ENCODE results near the gene CCSER2.

Gene CCSER2

GRCh38 chr10:84365335-84365881, 37.0 kb downstream of the CCSER2 start:
- Histone ChIP-seq H2AFZ (ENCODE audit: low read length) (no peak overlapping the region), H4K20me1 (ENCODE audit: insufficient read depth, low read length, poor library complexity, severe bottlenecking) (peaks cover 36% of the 10 kb centered on the region), H3K9me2 (replicated peaks; ENCODE audit: low read depth, low read length) (no peaks in the 10 kb centered on the region), H3K4me1 (ENCODE audit: insufficient read depth, low read length, poor library complexity, severe bottlenecking) (peaks cover 14% of the 10 kb centered on the region), H3K27me3 (ENCODE audit: insufficient read depth, low read length, poor library complexity, severe bottlenecking) (no peaks in the 10 kb centered on the region), H3K4me3 (ENCODE audit: low read length, poor library complexity, severe bottlenecking) (no peak overlapping the region), H3K79me2 (ENCODE audit: insufficient read depth, low read length) (peaks cover 15% of the 10 kb centered on the region; the same call in 1 of the 2 replicates), H3K4me2 (ENCODE audit: low read depth, low read length, poor library complexity, severe bottlenecking) (peak overlapping the region; percentile 0), H3K9me3 (ENCODE audit: insufficient read depth, low read depth, low read length) (no peaks in the 10 kb centered on the region), H3F3A (ENCODE audit: low read depth) (peaks cover 3% of the 10 kb centered on the region; the same call in 1 of the 2 replicates), H3K9ac (ENCODE audit: low read depth, low read length, poor library complexity, severe bottlenecking) (no peak overlapping the region), H3K36me3 (ENCODE audit: insufficient read depth, low read length) (no peaks in the 10 kb centered on the region)
- no peak for TF ChIP-seq EZH2phosphoT487 (IDR thresholded peaks at IDR 0.05; ENCODE audit: borderline replicate concordance)
- TF ChIP-seq, protein P1, sequence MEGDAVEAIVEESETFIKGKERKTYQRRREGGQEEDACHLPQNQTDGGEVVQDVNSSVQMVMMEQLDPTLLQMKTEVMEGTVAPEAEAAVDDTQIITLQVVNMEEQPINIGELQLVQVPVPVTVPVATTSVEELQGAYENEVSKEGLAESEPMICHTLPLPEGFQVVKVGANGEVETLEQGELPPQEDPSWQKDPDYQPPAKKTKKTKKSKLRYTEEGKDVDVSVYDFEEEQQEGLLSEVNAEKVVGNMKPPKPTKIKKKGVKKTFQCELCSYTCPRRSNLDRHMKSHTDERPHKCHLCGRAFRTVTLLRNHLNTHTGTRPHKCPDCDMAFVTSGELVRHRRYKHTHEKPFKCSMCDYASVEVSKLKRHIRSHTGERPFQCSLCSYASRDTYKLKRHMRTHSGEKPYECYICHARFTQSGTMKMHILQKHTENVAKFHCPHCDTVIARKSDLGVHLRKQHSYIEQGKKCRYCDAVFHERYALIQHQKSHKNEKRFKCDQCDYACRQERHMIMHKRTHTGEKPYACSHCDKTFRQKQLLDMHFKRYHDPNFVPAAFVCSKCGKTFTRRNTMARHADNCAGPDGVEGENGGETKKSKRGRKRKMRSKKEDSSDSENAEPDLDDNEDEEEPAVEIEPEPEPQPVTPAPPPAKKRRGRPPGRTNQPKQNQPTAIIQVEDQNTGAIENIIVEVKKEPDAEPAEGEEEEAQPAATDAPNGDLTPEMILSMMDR (conservative IDR thresholded peaks at IDR 0.05; ENCODE audit: low read length): no peak

DNA sequence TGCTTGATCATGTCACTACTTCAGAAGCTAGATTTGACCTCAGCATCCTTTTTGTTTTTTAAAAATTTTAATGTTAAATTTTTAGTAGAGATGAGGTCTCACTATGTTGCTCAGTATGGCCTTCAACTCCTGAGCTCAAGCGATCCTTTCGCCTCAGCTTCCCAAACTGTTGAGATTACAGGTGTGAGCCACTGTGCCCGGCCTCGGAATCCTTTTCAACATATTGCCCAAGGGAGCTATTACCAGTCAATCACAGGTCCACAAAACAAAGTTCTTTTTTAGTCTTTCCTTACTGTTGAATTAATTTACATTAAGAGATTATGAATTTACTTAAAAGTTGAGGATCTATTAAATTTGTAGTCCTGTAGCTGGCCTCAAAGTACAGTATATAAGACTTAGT, 37.7 kb downstream of the CCSER2 start:
- Histone ChIP-seq H3K4me1 (ENCODE audit: insufficient read depth, low read length, poor library complexity, severe bottlenecking) (peaks cover 14% of the 10 kb centered on the region), H3F3A (ENCODE audit: low read depth) (peaks cover 3% of the 10 kb centered on the region; the same call in 1 of the 2 replicates), H3K36me3 (ENCODE audit: insufficient read depth, low read length) (peaks cover under 1% of the 10 kb centered on the region; the same call in 1 of the 2 replicates), H3K4me2 (ENCODE audit: low read depth, low read length, poor library complexity, severe bottlenecking) (no peak overlapping the region), H3K9me2 (replicated peaks; ENCODE audit: low read depth, low read length) (no peaks in the 10 kb centered on the region), H3K9me3 (ENCODE audit: insufficient read depth, low read depth, low read length) (no peaks in the 10 kb centered on the region), H3K4me3 (ENCODE audit: low read length, poor library complexity, severe bottlenecking) (no peak overlapping the region), H2AFZ (ENCODE audit: low read length) (no peak overlapping the region), H3K79me2 (ENCODE audit: insufficient read depth, low read length) (peaks cover 15% of the 10 kb centered on the region; the same call in 1 of the 2 replicates), H3K27me3 (ENCODE audit: insufficient read depth, low read length, poor library complexity, severe bottlenecking) (no peaks in the 10 kb centered on the region), H4K20me1 (ENCODE audit: insufficient read depth, low read length, poor library complexity, severe bottlenecking) (peaks cover 36% of the 10 kb centered on the region), H3K9ac (ENCODE audit: low read depth, low read length, poor library complexity, severe bottlenecking) (no peak overlapping the region)
- TF ChIP-seq EZH2phosphoT487 (IDR thresholded peaks at IDR 0.05; ENCODE audit: borderline replicate concordance): no peak
- TF ChIP-seq, protein P1 (conservative IDR thresholded peaks at IDR 0.05; ENCODE audit: low read length): no peak

GRCh38 chr10:84367256-84367655, 38.9 kb downstream of the CCSER2 start:
- peaks cover 26% of the 10 kb centered on the region for H4K20me1 ChIP-seq (ENCODE audit: insufficient read depth, low read length, poor library complexity, severe bottlenecking)
- H3K36me3 ChIP-seq (ENCODE audit: insufficient read depth, low read length): peaks cover 12% of the 10 kb centered on the region; the same call in 1 of the 2 replicates
- H3K4me2 ChIP-seq (ENCODE audit: low read depth, low read length, poor library complexity, severe bottlenecking): no peak overlapping the region
- no peak overlapping the region for H3K4me3 ChIP-seq (ENCODE audit: low read length, poor library complexity, severe bottlenecking)
- no peaks in the 10 kb centered on the region for H3K9me2 ChIP-seq (replicated peaks; ENCODE audit: low read depth, low read length)
- no peaks in the 10 kb centered on the region for H3F3A ChIP-seq (ENCODE audit: low read depth)
- TF ChIP-seq EZH2phosphoT487 (IDR thresholded peaks at IDR 0.05; ENCODE audit: borderline replicate concordance): no peak
- TF ChIP-seq, protein P1 (conservative IDR thresholded peaks at IDR 0.05; ENCODE audit: low read length): no peak
- peaks cover 8% of the 10 kb centered on the region for H3K4me1 ChIP-seq (ENCODE audit: insufficient read depth, low read length, poor library complexity, severe bottlenecking)
- H3K79me2 ChIP-seq (ENCODE audit: insufficient read depth, low read length): peaks cover 15% of the 10 kb centered on the region; the same call in 1 of the 2 replicates
- H3K9me3 ChIP-seq (ENCODE audit: insufficient read depth, low read depth, low read length): no peaks in the 10 kb centered on the region
- H3K9ac ChIP-seq (ENCODE audit: low read depth, low read length, poor library complexity, severe bottlenecking): no peak overlapping the region
- H3K27me3 ChIP-seq (ENCODE audit: insufficient read depth, low read length, poor library complexity, severe bottlenecking): no peaks in the 10 kb centered on the region
- no peak overlapping the region for H2AFZ ChIP-seq (ENCODE audit: low read length)

All from Loucy (cell line).